GM12878 (cell line): ENCODE results near the gene ATF6B. TPM values are rescaled to one million over a fixed set of nuclear protein-coding genes. Genes with fewer than 3 reads are reported as not detected.
A peak's percentile ranks its signal among the peaks of the same experiment; 100 is the strongest.

Experiments
- ATAC-seq: fragments of 200-7000 bp; cut with Tn5 transposase; 3 replicates; pipeline ENCODE4 v1.9.1; 2020; ENCODE audit warnings: mild to moderate bottlenecking, moderate library complexity
- BruUV-seq: library from RNA; stranded (reverse); fragments of 400-500 nt; replicated peaks from 2 replicates; lab custom pipeline; 2021; lab: Mats Ljungman, UMichigan
- CTCF ChIA-PET: fragments of 300-600 bp; sonication (Branson Sonifier 250); formaldehyde crosslinking; extraction: SDS; loops from one replicate; lab custom pipeline; 2021; ENCODE audit warnings: inconsistent platforms; lab: Yijun Ruan, JAX
- POLR2A ChIA-PET: fragments of 350-600 bp; formaldehyde crosslinking; extraction: SDS; loops from one replicate; lab custom pipeline; 2021; ENCODE audit warnings: inconsistent platforms; lab: Charles Lee
- RAD21 ChIA-PET: fragments of 300-600 bp; sonication (Branson Sonifier 250); formaldehyde crosslinking; loops from one replicate; lab custom pipeline; 2023; ENCODE audit warnings: antibody characterized with exemption; ENCODE audit not compliant: unreplicated experiment; lab: Charles Lee
- SMC1A ChIA-PET: fragments of 300-600 bp; sonication (Branson Sonifier 250); formaldehyde crosslinking; loops from one replicate; lab custom pipeline; 2023; ENCODE audit not compliant: unreplicated experiment, uncharacterized antibody; lab: Charles Lee
- DNase-seq: peaks from one replicate; pipeline ENCODE4 v3.0.0-alpha.2; 2011; ENCODE audit warnings: low read depth, low spot score
- FAIRE-seq: peaks from 3 replicates; lab custom pipeline; 2011; peaks lifted over from hg19 to GRCh38; lab: Jason Lieb, UNC
- H2AFZ ChIP-seq: 2 replicates; pipeline ENCODE4 v1.6.0; 2011; ENCODE audit warnings: low read depth, low read length, control low read depth; ENCODE audit not compliant: control insufficient read depth
- H3K27ac ChIP-seq: 2 replicates; pipeline ENCODE4 v1.5.1; 2011; ENCODE audit warnings: control low read depth; ENCODE audit not compliant: control insufficient read depth, insufficient read depth
- H3K27me3 ChIP-seq, 2 experiments: replicated peaks in 1 of 2; 2 replicates each; pipeline versions ENCODE4 v1.6.0 to v1.6.1; 2011; ENCODE audit warnings: low read length in 1 of 2; ENCODE audit not compliant: control insufficient read depth in 2 of 2, insufficient read depth in 2 of 2
- H3K36me3 ChIP-seq, 2 experiments: 2 replicates each; pipeline ENCODE4 v1.5.1; 2011; ENCODE audit warnings: low read length in 1 of 2; ENCODE audit not compliant: control insufficient read depth in 2 of 2, insufficient read depth in 2 of 2
- H3K4me1 ChIP-seq: 2 replicates; pipeline ENCODE4 v1.6.1; 2011; ENCODE audit warnings: mild to moderate bottlenecking, low read length, moderate library complexity, mixed read lengths; ENCODE audit not compliant: control insufficient read depth, insufficient read depth
- H3K4me2 ChIP-seq: 2 replicates; pipeline ENCODE4 v1.6.0; 2011; ENCODE audit warnings: control low read depth; ENCODE audit not compliant: control insufficient read depth, insufficient read depth
- H3K4me3 ChIP-seq: fragments of 200-600 bp; sonication (generic); 2 replicates; pipeline ENCODE4 v1.5.1; 2016
- H3K79me2 ChIP-seq: 2 replicates; pipeline ENCODE4 v1.6.0; 2011; ENCODE audit warnings: low read length; ENCODE audit not compliant: control insufficient read depth, insufficient read depth
- H3K9ac ChIP-seq: 2 replicates; pipeline ENCODE4 v1.8.0; 2011; ENCODE audit warnings: low read length, control low read depth, mixed read lengths; ENCODE audit not compliant: control insufficient read depth, insufficient read depth
- H3K9me3 ChIP-seq: replicated peaks from 3 replicates; pipeline ENCODE4 v1.5.1; 2011; ENCODE audit warnings: mild to moderate bottlenecking, low read length; ENCODE audit not compliant: control insufficient read depth, insufficient read depth
- H4K20me1 ChIP-seq: 2 replicates; pipeline ENCODE4 v1.6.0; 2011; ENCODE audit not compliant: control insufficient read depth, insufficient read depth
- RCOR1 ChIP-seq: conservative IDR thresholded peaks from 2 replicates; pipeline ENCODE4 v1.6.1; 2012; ENCODE audit warnings: low read depth, low read length, improper control_type of control experiment
- WGBS: methylation state at CpG from one replicate; pipeline ENCODE4 v1.1.6; 2016; ENCODE audit warnings: low lambda C conversion rate; ENCODE audit not compliant: insufficient replicate concordance, insufficient coverage; ENCODE audit errors: missing lambda C conversion rate; 5-methylcytosine and 5-hydroxymethylcytosine counted together
- in situ Hi-C: fragments of 300-500 bp; cut with MboI; formaldehyde crosslinking; loops from 9 replicates; pipeline ENCODE4 v1.14.3; 2018; ENCODE audit warnings: mixed read lengths
- intact Hi-C: fragments of 100-400 bp; cut with micrococcal nuclease; formaldehyde crosslinking; loops from one replicate; pipeline ENCODE4 v1.14.2; 2022; ENCODE audit not compliant: unreplicated experiment
- polyA plus RNA-seq, 11 experiments: library from polyadenylated mRNA; depleted of rRNA in 4 of 11; unstranded in 6 of 11; stranded (reverse) in 5 of 11; fragments of >200 nt; fragmentation: Nextera tagmentation in 4 of 11; fragmentation: Illumina TruSeq in 1 of 11; extraction: Ambion mirVana in 4 of 11; extraction: Trizol in 1 of 11; gene quantifications; 1 replicate in 1 of 11; 2 replicates in 10 of 11; pipeline versions ENCODE4 v1.2.1 to v1.2.3, GENCODE V29; 2011 to 2016; ENCODE audit warnings: inconsistent platforms in 2 of 11, missing spikeins in 2 of 11, low read depth in 1 of 11
- total RNA-seq, 4 experiments: library from RNA; depleted of rRNA in 3 of 4; stranded (reverse); fragments of >200 nt in 3 of 4; fragmentation: Illumina TruSeq in 1 of 4; extraction: Trizol in 1 of 4; gene quantifications; 2 replicates each; pipeline versions ENCODE4 v1.2.1 to v1.2.3, GENCODE V29; 2013 to 2021
- TF ChIP-seq, protein P1 (sequence below): fragments of 450-650 bp; IDR thresholded peaks from 2 replicates; pipeline ENCODE4 v1.6.1; 2017; ENCODE audit warnings: borderline replicate concordance
- TF ChIP-seq, protein P2 (sequence below), 3 experiments: IDR thresholded peaks in 2 of 3; conservative IDR thresholded peaks in 1 of 3; 2 replicates each; pipeline ENCODE4 v1.5.1; 2011; ENCODE audit warnings: low read depth in 3 of 3, low read length in 3 of 3, mild to moderate bottlenecking in 3 of 3, control low read depth in 2 of 3, moderate library complexity in 2 of 3, inconsistent platforms in 1 of 3, mixed read lengths in 1 of 3; ENCODE audit not compliant: control insufficient read depth in 2 of 3, insufficient read depth in 1 of 3; ENCODE audit errors: extremely low read depth in 1 of 3

The ATF6B gene
- total and polyA plus RNA-seq, 10 of the 15 experiments (the other 5 are each of a cell fraction or from before 2014, with no cell fraction given) = 13.6 to 83.9 (median 44.0) TPM

DNA sequence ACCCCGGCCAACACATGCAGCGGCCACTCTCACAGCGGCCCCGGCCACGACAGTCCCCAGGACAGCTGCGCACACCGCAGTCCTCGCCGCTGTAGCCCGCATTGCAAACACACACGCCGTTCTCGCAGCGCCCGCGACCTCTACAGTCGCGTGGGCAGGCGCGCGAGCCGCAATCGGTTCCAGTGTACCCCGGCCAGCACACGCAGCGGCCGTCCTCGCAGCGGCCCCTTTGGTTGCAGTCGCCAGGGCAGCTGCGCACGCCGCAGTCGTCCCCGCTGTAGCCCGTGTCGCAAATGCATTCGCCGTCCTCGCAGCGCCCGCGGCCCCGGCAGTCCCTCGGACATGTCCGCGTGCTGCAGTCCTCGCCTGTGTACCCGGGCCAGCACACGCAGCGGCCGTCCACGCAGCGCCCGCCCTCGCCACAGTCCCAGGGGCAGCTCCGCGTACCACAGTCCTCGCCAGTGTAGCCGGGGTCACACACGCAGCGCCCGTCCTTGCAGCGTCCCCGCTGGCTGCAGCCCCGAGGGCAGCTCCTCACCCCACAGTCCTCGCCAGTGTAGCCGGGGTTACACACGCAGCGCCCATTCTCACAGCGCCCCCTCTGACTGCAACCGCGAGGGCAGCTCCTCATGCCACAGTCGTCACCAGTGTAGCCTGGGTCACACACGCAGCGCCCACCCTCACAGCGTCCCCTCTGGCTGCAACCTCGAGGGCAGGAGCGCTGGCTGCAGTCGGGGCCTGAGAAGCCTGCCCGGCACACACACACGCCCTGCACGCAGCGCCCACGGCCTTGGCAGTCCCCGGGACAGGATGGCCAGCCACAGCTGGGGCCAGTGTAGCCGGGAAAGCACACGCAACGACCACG, 31.4 kb downstream of the ATF6B start:
- H3K9ac ChIP-seq = no peak overlapping the region
- CTCF ChIA-PET = no interaction called here
- H3K79me2 ChIP-seq = no peaks in the 10 kb centered on the region
- H2AFZ ChIP-seq = no peak overlapping the region
- intact Hi-C loops (no loop called here), in situ Hi-C loops (no loop called here)
- no peaks in the 10 kb centered on the region for H3K36me3 ChIP-seq
- DNase-seq (no peak), FAIRE-seq (no peak), ATAC-seq (no peak)
- no peaks in the 10 kb centered on the region for H4K20me1 ChIP-seq
- SMC1A ChIA-PET = no interaction called here
- H3K27me3 ChIP-seq = peaks cover 7 to 8% of the 10 kb centered on the region in 2 experiments
- no peak overlapping the region for H3K27ac ChIP-seq
- no peaks in the 10 kb centered on the region for H3K9me3 ChIP-seq
- POLR2A ChIA-PET = no interaction called here
- RAD21 ChIA-PET = no interaction called here
- BruUV-seq = no TSS peak
- H3K4me1 ChIP-seq = no peaks in the 10 kb centered on the region
- no peak overlapping the region for H3K4me2 ChIP-seq
- no peak for TF ChIP-seq RCOR1
- TF ChIP-seq, protein P1, sequence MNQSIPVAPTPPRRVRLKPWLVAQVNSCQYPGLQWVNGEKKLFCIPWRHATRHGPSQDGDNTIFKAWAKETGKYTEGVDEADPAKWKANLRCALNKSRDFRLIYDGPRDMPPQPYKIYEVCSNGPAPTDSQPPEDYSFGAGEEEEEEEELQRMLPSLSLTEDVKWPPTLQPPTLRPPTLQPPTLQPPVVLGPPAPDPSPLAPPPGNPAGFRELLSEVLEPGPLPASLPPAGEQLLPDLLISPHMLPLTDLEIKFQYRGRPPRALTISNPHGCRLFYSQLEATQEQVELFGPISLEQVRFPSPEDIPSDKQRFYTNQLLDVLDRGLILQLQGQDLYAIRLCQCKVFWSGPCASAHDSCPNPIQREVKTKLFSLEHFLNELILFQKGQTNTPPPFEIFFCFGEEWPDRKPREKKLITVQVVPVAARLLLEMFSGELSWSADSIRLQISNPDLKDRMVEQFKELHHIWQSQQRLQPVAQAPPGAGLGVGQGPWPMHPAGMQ = no peak
- TF ChIP-seq, protein P2, sequence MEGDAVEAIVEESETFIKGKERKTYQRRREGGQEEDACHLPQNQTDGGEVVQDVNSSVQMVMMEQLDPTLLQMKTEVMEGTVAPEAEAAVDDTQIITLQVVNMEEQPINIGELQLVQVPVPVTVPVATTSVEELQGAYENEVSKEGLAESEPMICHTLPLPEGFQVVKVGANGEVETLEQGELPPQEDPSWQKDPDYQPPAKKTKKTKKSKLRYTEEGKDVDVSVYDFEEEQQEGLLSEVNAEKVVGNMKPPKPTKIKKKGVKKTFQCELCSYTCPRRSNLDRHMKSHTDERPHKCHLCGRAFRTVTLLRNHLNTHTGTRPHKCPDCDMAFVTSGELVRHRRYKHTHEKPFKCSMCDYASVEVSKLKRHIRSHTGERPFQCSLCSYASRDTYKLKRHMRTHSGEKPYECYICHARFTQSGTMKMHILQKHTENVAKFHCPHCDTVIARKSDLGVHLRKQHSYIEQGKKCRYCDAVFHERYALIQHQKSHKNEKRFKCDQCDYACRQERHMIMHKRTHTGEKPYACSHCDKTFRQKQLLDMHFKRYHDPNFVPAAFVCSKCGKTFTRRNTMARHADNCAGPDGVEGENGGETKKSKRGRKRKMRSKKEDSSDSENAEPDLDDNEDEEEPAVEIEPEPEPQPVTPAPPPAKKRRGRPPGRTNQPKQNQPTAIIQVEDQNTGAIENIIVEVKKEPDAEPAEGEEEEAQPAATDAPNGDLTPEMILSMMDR (IDR thresholded peaks at IDR 0.05 in 2 of 3, conservative IDR thresholded peaks at IDR 0.05 in 1 of 3; ENCODE audit: control insufficient read depth in 2 of 3, extremely low read depth in 1 of 3, insufficient read depth in 1 of 3, low read depth in 3 of 3, low read length in 3 of 3) = 0 out of 6 replicates have a peak, but pooled peaks of 1 of the 3 experiments have one; percentile 1
- no peak overlapping the region for H3K4me3 ChIP-seq
- WGBS = 48% methylated on average over 76 of the region's 90 CpGs
